ENCODE results near the gene MGAT4C.
"Not testable (repeated sequence)": the region's sequence is repeated elsewhere in the genome, so short reads cannot be mapped to it uniquely, and the experiment has no call there.

Gene MGAT4C

DNA sequence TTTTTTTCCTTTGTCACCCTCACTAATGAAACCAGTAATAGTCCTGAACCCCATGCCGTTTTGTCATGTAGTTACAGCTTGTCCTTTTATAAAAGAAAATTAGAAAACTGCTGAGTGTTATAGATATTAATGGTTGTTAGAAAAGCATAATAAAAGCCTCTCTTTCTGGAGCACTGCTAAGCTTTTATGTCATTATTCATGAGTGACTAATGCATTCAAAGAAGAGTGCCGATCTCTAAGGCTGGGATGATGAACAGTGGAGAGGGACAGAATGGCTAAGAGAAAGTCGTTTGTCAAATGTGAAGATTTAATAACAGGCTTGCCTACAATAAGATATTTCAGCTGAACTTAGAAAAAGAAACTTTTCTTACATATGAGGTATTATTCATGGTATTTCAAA, 121.6 kb downstream of the MGAT4C start:
- TF ChIP-seq, protein P1, sequence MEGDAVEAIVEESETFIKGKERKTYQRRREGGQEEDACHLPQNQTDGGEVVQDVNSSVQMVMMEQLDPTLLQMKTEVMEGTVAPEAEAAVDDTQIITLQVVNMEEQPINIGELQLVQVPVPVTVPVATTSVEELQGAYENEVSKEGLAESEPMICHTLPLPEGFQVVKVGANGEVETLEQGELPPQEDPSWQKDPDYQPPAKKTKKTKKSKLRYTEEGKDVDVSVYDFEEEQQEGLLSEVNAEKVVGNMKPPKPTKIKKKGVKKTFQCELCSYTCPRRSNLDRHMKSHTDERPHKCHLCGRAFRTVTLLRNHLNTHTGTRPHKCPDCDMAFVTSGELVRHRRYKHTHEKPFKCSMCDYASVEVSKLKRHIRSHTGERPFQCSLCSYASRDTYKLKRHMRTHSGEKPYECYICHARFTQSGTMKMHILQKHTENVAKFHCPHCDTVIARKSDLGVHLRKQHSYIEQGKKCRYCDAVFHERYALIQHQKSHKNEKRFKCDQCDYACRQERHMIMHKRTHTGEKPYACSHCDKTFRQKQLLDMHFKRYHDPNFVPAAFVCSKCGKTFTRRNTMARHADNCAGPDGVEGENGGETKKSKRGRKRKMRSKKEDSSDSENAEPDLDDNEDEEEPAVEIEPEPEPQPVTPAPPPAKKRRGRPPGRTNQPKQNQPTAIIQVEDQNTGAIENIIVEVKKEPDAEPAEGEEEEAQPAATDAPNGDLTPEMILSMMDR (conservative IDR thresholded peaks at IDR 0.05; ENCODE audit: low read depth, low read length): no peak
- Histone ChIP-seq H3K4me3 (IDR thresholded peaks at IDR 0.05; ENCODE audit: insufficient read depth, low read depth, low read length) (no peak overlapping the region), H3K9ac (no peak overlapping the region), H3K27ac (no peak overlapping the region), H3K4me1 (ENCODE audit: low read depth, poor library complexity, severe bottlenecking) (no peaks in the 10 kb centered on the region), H3K79me2 (ENCODE audit: insufficient read depth, low read depth) (no peaks in the 10 kb centered on the region), H2AFZ (ENCODE audit: low read depth) (no peak overlapping the region), H3K4me2 (no peak overlapping the region), H4K20me1 (ENCODE audit: insufficient read depth) (no peaks in the 10 kb centered on the region), H3K36me3 (ENCODE audit: insufficient read depth) (no peaks in the 10 kb centered on the region), H3K27me3 (ENCODE audit: insufficient read depth, low read depth) (no peaks in the 10 kb centered on the region)

DNA sequence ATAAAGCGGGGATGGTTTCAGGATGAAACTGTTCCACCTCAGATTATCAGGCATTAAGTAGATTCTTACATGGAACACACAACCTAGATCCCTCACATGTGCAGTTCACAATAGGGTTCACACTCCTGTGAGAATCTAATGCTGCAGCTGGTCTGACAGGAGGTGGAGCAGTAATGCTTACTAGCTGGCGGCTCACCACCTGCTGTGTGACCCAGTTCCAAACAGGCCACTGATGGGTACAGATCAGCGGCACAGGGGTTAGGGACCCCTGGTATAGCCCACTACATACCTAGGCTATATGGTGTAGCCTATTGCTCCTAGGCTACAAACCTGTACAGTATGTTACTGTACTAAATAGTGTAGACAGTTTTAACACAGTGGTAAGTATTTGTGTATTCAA, 129.3 kb downstream of the MGAT4C start:
- H3K79me2 ChIP-seq (ENCODE audit: insufficient read depth, low read depth); H3K4me2 ChIP-seq; H3K27me3 ChIP-seq (ENCODE audit: insufficient read depth, low read depth); H3K36me3 ChIP-seq (ENCODE audit: insufficient read depth); H3K4me3 ChIP-seq (IDR thresholded peaks at IDR 0.05; ENCODE audit: insufficient read depth, low read depth, low read length); H3K27ac ChIP-seq; H3K4me1 ChIP-seq (ENCODE audit: low read depth, poor library complexity, severe bottlenecking); H4K20me1 ChIP-seq (ENCODE audit: insufficient read depth); H2AFZ ChIP-seq (ENCODE audit: low read depth); H3K9ac ChIP-seq: not testable (repeated sequence)

DNA sequence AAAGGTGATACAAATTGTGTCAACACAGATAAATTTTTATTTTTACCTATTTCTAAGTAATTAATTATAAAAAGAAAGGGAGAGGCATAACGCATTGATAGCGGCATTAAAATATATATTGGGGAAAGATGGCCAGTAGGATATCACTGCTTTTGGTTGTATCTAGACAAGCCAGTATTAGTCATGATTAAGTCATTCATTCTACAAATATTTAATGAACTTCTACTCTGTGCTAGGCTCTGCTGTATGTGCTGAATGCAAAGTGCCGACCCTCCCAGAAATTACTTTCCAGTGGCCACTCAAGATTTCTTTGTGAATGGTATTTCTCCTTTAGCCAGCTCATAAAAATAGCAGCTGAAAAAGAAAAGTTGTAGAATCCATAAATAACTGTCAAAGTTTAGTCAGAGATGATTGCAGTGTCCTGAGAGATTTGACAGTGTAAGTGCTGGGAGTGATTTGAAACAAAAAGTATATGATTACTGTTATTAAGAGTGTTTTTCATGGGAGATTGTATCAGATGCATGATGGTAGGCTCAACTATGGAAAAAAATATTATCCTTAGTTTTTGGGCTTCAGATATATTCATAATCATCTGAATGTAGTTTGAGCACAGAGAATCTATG, 133.2 kb downstream of the MGAT4C start:
- Histone ChIP-seq H4K20me1 (ENCODE audit: insufficient read depth) (no peaks in the 10 kb centered on the region), H3K9ac (no peak overlapping the region)

DNA sequence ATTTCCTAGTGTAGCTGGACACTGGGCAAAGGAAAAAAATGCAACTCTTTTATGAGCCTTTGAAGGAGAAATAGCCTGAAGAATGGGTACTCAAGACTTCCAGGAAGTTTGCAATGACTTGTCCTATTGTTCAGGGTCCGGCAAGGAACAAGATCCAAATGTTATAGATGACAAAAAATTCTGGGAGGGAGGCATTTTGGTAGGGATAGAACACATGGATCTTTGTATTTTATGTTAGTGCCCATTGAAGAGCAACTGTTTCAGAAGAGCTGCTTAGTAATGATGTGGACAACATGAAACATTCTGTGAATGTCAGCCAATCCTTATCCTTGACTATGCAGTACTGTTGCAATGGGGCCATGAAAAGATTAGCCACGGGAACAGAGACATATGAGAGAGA, 138.0 kb downstream of the MGAT4C start:
- H3K4me1 ChIP-seq (ENCODE audit: low read depth, poor library complexity, severe bottlenecking): no peaks in the 10 kb centered on the region
- H2AFZ ChIP-seq (ENCODE audit: low read depth): no peak overlapping the region
- no peaks in the 10 kb centered on the region for H3K79me2 ChIP-seq (ENCODE audit: insufficient read depth, low read depth)
- H3K27me3 ChIP-seq (ENCODE audit: insufficient read depth, low read depth): no peaks in the 10 kb centered on the region
- no peak overlapping the region for H3K27ac ChIP-seq
- no peak overlapping the region for H3K4me2 ChIP-seq
- H3K9ac ChIP-seq: no peak overlapping the region
- H3K4me3 ChIP-seq (IDR thresholded peaks at IDR 0.05; ENCODE audit: insufficient read depth, low read depth, low read length): no peak overlapping the region
- no peaks in the 10 kb centered on the region for H3K36me3 ChIP-seq (ENCODE audit: insufficient read depth)
- TF ChIP-seq, protein P1 (conservative IDR thresholded peaks at IDR 0.05; ENCODE audit: low read depth, low read length): no peak
- no peaks in the 10 kb centered on the region for H4K20me1 ChIP-seq (ENCODE audit: insufficient read depth)

More for the DNA sequence above, 133.2 kb downstream of the MGAT4C start:
- Histone ChIP-seq H3K4me2 (no peak overlapping the region), H3K4me3 (IDR thresholded peaks at IDR 0.05; ENCODE audit: insufficient read depth, low read depth, low read length) (no peak overlapping the region), H3K36me3 (ENCODE audit: insufficient read depth) (no peaks in the 10 kb centered on the region), H3K79me2 (ENCODE audit: insufficient read depth, low read depth) (no peaks in the 10 kb centered on the region), H3K27me3 (ENCODE audit: insufficient read depth, low read depth) (no peaks in the 10 kb centered on the region), H3K4me1 (ENCODE audit: low read depth, poor library complexity, severe bottlenecking) (no peaks in the 10 kb centered on the region), H3K27ac (no peak overlapping the region), H2AFZ (ENCODE audit: low read depth) (no peak overlapping the region)
- TF ChIP-seq, protein P1 (conservative IDR thresholded peaks at IDR 0.05; ENCODE audit: low read depth, low read length): no peak

DNA sequence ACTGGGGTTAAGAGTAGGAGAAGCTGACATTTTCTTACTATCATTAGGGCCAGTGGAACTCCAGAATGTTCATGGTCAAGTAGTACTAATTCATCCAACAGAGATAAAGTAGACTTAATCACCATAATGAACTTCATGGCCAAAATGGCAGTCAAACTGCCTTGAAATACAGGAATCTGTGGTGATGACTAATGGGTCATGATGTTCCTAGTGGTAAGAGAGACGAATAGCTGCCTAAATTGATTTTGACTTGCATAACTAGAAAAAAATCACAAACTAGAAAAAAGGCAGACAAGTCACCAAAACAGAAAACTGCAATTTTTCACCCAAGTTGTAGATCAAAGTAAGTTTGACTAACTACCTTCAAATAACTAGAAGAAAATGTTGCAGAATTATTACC, 138.5 kb downstream of the MGAT4C start:
- no peak overlapping the region for H3K9ac ChIP-seq
- no peaks in the 10 kb centered on the region for H3K27me3 ChIP-seq (ENCODE audit: insufficient read depth, low read depth)
- no peak overlapping the region for H2AFZ ChIP-seq (ENCODE audit: low read depth)

More for the DNA sequence above, 138.5 kb downstream of the MGAT4C start:
- Histone ChIP-seq H3K27ac (no peak overlapping the region), H3K36me3 (ENCODE audit: insufficient read depth) (no peaks in the 10 kb centered on the region), H3K4me3 (IDR thresholded peaks at IDR 0.05; ENCODE audit: insufficient read depth, low read depth, low read length) (no peak overlapping the region), H4K20me1 (ENCODE audit: insufficient read depth) (no peaks in the 10 kb centered on the region), H3K4me1 (ENCODE audit: low read depth, poor library complexity, severe bottlenecking) (no peaks in the 10 kb centered on the region), H3K79me2 (ENCODE audit: insufficient read depth, low read depth) (no peaks in the 10 kb centered on the region), H3K4me2 (no peak overlapping the region)
- TF ChIP-seq, protein P1 (conservative IDR thresholded peaks at IDR 0.05; ENCODE audit: low read depth, low read length): no peak
